Cardiac fibroblast (primary cell): ENCODE results near the gene ACTL6B.

Experiments used
- DNase-seq, 2 donors: peaks; one replicate each; pipeline versions ENCODE4 v3.0.0 to v3.0.0-alpha.2; 2010; ENCODE audit warnings: low read depth in 2 of 2
- H3K4me3 ChIP-seq, 2 donors: replicated peaks in 1 of 2; 1 replicate in 1 of 2; 2 replicates in 1 of 2; pipeline ENCODE4 v1.5.1; 2011; ENCODE audit warnings: low read depth in 2 of 2, low read length in 2 of 2, mild to moderate bottlenecking in 2 of 2, moderate library complexity in 1 of 2
- CTCF ChIP-seq: IDR thresholded peaks from one replicate; pipeline ENCODE4 v1.5.1; 2011; ENCODE audit warnings: low read depth, mild to moderate bottlenecking, low read length, inconsistent platforms

Gene ACTL6B

GRCh38 chr7:100623951-100624824 lies 32.1 kb downstream of the ACTL6B start:
- DNase-seq: no peak
- TF ChIP-seq CTCF: no peak
- H3K4me3 ChIP-seq: no peak overlapping the region

- H3K4me3 ChIP-seq: no peak overlapping the region
- TF ChIP-seq CTCF: no peak
- no peak for DNase-seq
These were observed 34.7 kb downstream of the ACTL6B start for GRCh38 chr7:100621554-100621953.

- no peak overlapping the region for H3K4me3 ChIP-seq
- no peak for TF ChIP-seq CTCF
- DNase-seq: no peak
These were observed 35.4 kb downstream of the ACTL6B start for GRCh38 chr7:100620804-100621203.

GRCh38 chr7:100620239-100620638 lies 36.0 kb downstream of the ACTL6B start:
- no peak for DNase-seq
- no peak for TF ChIP-seq CTCF
- H3K4me3 ChIP-seq: no peak overlapping the region

- no peak overlapping the region for H3K4me3 ChIP-seq
- DNase-seq: no peak
- no peak for TF ChIP-seq CTCF
These were observed 41.9 kb downstream of the ACTL6B start for GRCh38 chr7:100614308-100614861.

- DNase-seq: no peak
- peak overlapping the region in 1 of 2 donors; percentile 79 for H3K4me3 ChIP-seq
- no peak for TF ChIP-seq CTCF
These were observed 42.7 kb downstream of the ACTL6B start for GRCh38 chr7:100613412-100614175.
